Osteoblast (primary cell): Measurements from ENCODE around the gene OBSCN. TPM values are rescaled to one million over a fixed set of nuclear protein-coding genes. Genes with fewer than 3 reads are reported as not detected.

Experiments used
- DNase-seq: peaks from one replicate; pipeline ENCODE4 v3.0.0; 2011; ENCODE audit warnings: low spot score, mixed read lengths; ENCODE audit not compliant: insufficient read length; ENCODE audit errors: missing footprints
- H2AFZ ChIP-seq: 2 replicates; pipeline ENCODE4 v1.6.0; 2011; ENCODE audit warnings: mild to moderate bottlenecking, low read length
- H3K27ac ChIP-seq: 2 replicates; pipeline ENCODE4 v1.5.1; 2011; ENCODE audit warnings: mild to moderate bottlenecking, low read depth, low read length, moderate library complexity
- H3K27me3 ChIP-seq: 2 replicates; pipeline ENCODE4 v1.6.0; 2012; ENCODE audit warnings: mild to moderate bottlenecking, control low read depth, inconsistent platforms, low read length, moderate library complexity; ENCODE audit not compliant: insufficient read depth
- H3K36me3 ChIP-seq: 2 replicates; pipeline ENCODE4 v1.5.1; 2011; ENCODE audit warnings: mild to moderate bottlenecking, low read length, control low read depth, moderate library complexity; ENCODE audit not compliant: insufficient read depth
- H3K4me1 ChIP-seq: 2 replicates; pipeline ENCODE4 v1.5.1; 2011; ENCODE audit warnings: mild to moderate bottlenecking, low read length, control low read depth, moderate library complexity; ENCODE audit not compliant: insufficient read depth
- H3K4me2 ChIP-seq: 2 replicates; pipeline ENCODE4 v1.6.0; 2011; ENCODE audit warnings: mild to moderate bottlenecking, low read length; ENCODE audit not compliant: insufficient read depth
- H3K4me3 ChIP-seq: fragments of 200-600 bp; sonication (generic); 3 replicates; pipeline ENCODE4 v1.5.1; 2012; ENCODE audit warnings: mild to moderate bottlenecking, low read length, inconsistent platforms; ENCODE audit not compliant: insufficient read depth
- H3K79me2 ChIP-seq: 2 replicates; pipeline ENCODE4 v1.6.0; 2012; ENCODE audit warnings: mild to moderate bottlenecking, low read length, control low read depth, inconsistent platforms; ENCODE audit not compliant: insufficient read depth
- H3K9me3 ChIP-seq: 2 replicates; pipeline ENCODE4 v1.5.1; 2011; ENCODE audit warnings: low read depth, low read length, control low read depth
- H4K20me1 ChIP-seq: 2 replicates; pipeline ENCODE4 v1.6.0; 2012; ENCODE audit warnings: mild to moderate bottlenecking, low read length, control low read depth; ENCODE audit not compliant: insufficient read depth
- total RNA-seq: library from RNA; depleted of rRNA; stranded (reverse); fragments of >200 nt; gene quantifications from 2 replicates; pipeline ENCODE4 v1.2.3, GENCODE V29; 2012
- TF ChIP-seq, protein P1 (sequence below): IDR thresholded peaks from 2 replicates; pipeline ENCODE4 v1.5.1; 2011; ENCODE audit warnings: mild to moderate bottlenecking, low read depth, low read length, moderate library complexity; ENCODE audit errors: extremely low read depth

The OBSCN gene
- total RNA-seq, 1 donor: 2.9 TPM

DNA sequence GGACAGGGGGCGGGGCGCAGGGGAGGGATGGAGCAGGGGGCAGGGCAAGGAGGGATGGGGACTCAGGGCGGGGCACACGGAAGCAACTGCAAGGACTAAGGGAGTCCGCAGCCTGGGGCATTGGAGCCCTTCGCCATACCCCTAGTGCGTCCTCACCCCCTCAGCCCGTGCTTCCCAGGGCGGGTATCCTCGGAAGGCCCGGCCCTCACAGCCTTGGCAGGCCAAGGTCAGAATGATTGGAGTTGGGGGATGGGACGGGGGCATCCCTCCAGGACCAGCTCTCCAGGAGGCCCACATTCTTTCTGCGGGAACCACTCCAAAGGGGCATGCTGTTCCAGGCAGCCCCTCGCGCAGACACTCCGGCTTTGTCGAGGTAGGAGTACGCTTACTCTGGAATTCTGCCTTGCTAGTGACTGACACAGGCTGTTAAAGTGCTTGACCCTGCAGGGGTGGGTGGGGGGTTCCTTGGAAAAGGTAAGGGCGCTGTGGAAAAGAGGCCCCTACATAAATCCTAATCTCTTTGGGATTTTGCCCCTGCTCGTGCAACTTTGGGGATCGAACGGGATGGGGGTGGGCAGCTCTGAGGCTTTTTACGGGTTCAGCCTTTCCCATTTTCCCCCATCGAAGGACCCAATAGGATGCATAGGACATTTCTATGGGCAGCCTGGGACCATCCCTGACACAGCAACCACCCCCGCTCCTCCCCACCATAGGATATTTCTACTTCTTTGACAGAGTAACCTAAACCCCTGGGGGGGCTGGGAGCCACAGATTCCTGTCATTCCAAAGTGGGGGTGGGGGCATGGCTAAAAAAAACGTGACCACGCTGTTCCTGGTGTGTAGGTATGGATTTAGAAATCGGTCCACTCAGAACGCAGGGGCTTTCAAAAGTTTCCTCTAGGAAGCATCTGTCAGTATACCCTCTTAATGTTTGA is 199.5 kb downstream of the OBSCN start:
- Histone ChIP-seq H3K79me2 (peaks cover 51% of the 10 kb centered on the region), H3K9me3 (no peaks in the 10 kb centered on the region), H3K36me3 (no peaks in the 10 kb centered on the region), H3K4me2 (peak overlapping the region; percentile 93), H3K27me3 (no peaks in the 10 kb centered on the region), H4K20me1 (peaks cover 42% of the 10 kb centered on the region), H3K27ac (no peak overlapping the region), H3K4me3 (peak overlapping the region; percentile 94), H3K4me1 (peaks cover 19% of the 10 kb centered on the region), H2AFZ (peak overlapping the region; percentile 88)
- TF ChIP-seq, protein P1, sequence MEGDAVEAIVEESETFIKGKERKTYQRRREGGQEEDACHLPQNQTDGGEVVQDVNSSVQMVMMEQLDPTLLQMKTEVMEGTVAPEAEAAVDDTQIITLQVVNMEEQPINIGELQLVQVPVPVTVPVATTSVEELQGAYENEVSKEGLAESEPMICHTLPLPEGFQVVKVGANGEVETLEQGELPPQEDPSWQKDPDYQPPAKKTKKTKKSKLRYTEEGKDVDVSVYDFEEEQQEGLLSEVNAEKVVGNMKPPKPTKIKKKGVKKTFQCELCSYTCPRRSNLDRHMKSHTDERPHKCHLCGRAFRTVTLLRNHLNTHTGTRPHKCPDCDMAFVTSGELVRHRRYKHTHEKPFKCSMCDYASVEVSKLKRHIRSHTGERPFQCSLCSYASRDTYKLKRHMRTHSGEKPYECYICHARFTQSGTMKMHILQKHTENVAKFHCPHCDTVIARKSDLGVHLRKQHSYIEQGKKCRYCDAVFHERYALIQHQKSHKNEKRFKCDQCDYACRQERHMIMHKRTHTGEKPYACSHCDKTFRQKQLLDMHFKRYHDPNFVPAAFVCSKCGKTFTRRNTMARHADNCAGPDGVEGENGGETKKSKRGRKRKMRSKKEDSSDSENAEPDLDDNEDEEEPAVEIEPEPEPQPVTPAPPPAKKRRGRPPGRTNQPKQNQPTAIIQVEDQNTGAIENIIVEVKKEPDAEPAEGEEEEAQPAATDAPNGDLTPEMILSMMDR: no peak
- peak; percentile 75 for DNase-seq

DNA sequence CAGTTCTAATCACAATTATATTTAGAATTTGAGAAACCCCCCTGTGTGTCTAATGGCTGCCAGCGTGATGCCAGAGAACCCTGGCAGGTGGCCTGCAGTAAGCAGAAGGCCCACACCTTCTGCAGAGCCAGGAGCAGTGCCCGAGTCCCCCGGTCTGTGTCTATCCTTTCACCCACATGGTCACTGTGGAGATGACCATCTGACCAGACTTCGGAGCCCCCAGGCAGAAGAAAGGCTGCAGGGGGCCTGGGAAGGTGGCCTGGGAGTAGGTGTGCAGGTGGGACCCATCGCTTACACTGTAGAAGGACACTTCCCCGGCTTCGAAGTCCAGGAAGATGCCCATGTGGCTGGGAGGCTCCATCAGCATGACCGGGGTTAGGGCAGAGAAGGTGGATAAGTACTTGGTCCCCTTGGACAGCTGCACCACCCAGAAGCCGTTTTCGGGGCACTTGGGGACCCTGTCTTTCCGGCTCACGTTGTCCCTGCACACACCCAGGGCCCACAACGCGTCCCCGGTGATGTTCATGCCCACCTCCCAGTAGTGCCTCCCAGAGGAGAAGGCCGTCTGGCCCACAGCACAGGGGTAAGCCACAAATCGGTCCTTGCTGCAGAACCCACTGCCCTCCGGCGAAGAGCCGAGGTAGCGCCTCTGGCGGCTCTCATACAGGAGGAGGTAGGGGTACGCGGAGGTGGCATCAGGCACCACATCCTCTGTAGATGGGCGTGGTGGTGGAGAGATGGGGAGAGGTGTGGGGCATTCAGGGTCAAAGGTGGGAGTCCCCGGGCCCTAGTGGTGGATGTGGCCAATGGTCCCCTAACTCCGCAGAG is 200.4 kb downstream of the OBSCN start:
- H3K4me3 ChIP-seq: peak overlapping the region; percentile 94
- H3K4me2 ChIP-seq: peak overlapping the region; percentile 93

DNA sequence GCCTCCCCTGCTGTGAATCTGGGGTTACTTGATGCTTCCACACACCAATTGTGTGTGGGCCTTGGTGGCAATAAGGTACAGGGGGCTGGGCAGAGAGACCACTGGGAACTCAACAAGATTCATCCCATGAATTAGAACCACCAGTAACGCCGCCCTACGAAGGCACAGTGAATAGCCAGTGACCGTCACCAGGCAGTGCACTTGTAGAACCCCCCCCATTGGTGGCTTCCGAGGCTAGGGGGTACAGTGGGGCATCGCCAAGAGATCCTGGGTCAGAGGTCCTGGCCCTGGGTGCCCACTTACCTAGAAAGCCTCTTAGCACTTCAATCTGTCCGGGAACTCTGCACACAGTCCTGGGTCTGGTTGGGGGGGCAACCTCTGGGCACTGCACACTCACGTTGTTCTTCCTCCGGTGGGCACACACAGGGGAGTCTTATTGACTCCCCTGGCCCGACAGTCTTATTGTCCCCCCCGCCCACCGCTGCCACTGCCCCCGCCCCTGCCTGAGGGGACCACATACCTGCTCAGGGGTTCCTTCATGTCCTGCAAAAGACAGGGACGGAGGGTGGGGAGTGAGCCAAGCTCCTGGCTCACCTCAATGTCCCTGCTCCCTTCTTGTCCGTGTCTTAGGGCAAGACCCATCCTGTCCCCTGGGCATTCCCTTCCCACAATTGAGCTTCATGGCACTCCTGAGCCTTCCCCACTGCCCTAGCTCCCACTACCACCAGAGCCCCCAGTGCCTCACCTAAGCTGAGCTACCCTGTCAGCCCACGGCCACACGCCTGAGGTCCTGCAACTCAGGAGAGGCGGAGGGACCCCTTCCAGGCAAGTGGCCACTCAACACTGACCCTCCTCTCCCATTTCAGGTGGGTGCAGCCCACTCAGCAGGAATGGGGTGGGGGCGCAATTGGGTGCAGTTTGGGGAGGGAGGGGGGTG is 201.3 kb downstream of the OBSCN start:
- H3K9me3 ChIP-seq: no peaks in the 10 kb centered on the region
- peaks cover 19% of the 10 kb centered on the region for H3K4me1 ChIP-seq
- H3K79me2 ChIP-seq: peaks cover 34% of the 10 kb centered on the region
- H3K36me3 ChIP-seq: no peaks in the 10 kb centered on the region
- DNase-seq: peak; percentile 58
- TF ChIP-seq, protein P1: no peak
- H3K27ac ChIP-seq: no peak overlapping the region
- no peak overlapping the region for H3K4me2 ChIP-seq
- no peaks in the 10 kb centered on the region for H3K27me3 ChIP-seq
- H4K20me1 ChIP-seq: peaks cover 27% of the 10 kb centered on the region
- H3K4me3 ChIP-seq: no peak overlapping the region
- H2AFZ ChIP-seq: no peak overlapping the region

More for the DNA sequence above, 200.4 kb downstream of the OBSCN start:
- Histone ChIP-seq H3K27ac (no peak overlapping the region), H3K27me3 (no peaks in the 10 kb centered on the region), H4K20me1 (peaks cover 33% of the 10 kb centered on the region), H3K4me1 (peaks cover 19% of the 10 kb centered on the region), H3K79me2 (peaks cover 42% of the 10 kb centered on the region), H3K9me3 (no peaks in the 10 kb centered on the region), H3K36me3 (no peaks in the 10 kb centered on the region), H2AFZ (no peak overlapping the region)
- TF ChIP-seq, protein P1: no peak
- peak; percentile 35 for DNase-seq
